HG03108 (cell line): Measurements from ENCODE around the gene PPP1R9B.

Experiments used
- ATAC-seq: cut with Tn5 transposase; IDR thresholded peaks from one replicate; pipeline ENCODE4 v1.9.1; 2021; ENCODE audit warnings: moderate library complexity; ENCODE audit not compliant: unreplicated experiment

The PPP1R9B gene

DNA sequence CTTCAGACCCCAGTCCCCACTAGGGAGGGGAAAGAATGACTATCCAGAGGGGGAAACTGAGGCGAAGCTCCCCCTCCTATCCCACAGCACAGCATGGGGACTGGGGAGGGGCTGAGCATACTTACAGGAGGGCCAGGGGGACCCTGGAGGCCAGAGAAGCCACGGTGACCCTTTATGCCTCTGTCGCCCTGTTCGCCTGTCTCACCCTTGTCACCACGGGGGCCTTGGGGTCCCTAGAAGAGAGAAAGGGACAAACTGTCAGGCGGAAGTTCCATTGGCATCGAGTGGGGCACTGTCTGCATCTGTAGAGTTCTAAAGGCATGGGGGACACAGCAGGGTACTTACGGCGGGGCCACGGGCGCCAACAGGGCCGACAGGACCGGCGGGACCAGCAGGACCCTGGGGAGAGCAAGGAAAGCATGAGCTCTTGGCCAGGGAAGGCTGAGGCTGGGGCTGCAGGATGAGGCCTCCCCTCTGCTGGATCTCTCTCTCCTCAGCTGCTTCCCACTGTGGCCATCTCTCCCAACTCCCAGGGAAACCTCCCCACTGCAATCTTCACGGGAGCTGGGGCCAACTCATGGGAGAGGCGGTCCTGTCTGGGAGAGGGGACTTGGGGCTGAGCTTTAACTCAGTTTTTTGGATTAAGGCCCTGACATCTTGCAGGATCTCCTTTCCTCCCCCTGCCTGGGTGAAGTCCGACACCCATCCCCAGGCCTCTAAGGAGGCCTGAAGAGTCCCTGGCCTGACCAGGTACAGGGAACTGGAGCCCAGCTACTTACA, 37.5 kb upstream of the PPP1R9B start:
- ATAC-seq: no peak

- no peak for ATAC-seq
Measured at GRCh38 chr17:50187394-50187725, 36.9 kb upstream of the PPP1R9B start.

DNA sequence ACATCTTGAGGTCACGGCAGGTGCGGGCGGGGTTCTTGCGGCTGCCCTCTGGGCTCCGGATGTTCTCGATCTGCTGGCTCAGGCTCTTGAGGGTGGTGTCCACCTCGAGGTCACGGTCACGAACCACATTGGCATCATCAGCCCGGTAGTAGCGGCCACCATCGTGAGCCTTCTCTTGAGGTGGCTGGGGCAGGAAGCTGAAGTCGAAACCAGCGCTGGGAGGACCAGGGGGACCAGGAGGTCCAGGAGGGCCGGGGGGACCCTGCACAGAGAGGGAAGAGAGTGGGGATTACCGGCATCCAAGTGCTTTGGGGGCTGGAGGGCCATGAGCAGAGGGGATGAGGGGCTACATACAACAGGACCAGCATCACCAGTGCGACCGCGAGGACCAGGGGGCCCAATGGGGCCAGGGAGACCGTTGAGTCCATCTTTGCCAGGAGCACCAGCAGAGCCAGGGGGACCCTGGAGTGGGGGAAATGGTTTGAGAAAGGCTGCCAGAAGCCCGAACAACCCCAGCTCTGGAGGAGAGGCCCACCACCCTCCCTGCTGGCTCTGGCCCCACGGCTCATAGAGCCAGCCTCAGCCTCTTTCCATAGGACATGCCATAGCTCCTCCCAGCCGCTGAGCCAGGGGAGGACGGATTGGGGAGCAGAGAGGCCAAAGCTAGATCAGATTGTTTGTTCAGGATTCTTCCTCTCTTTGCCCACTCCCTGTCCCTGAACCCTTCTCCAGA, 36.4 kb upstream of the PPP1R9B start:
- no peak for ATAC-seq

- no peak for ATAC-seq
Measured at GRCh38 chr17:50185631-50186471, 35.4 kb upstream of the PPP1R9B start.

GRCh38 chr17:50184611-50185398, 34.3 kb upstream of the PPP1R9B start:
- no peak for ATAC-seq

GRCh38 chr17:50184064-50184463, 33.6 kb upstream of the PPP1R9B start:
- ATAC-seq: no peak

DNA sequence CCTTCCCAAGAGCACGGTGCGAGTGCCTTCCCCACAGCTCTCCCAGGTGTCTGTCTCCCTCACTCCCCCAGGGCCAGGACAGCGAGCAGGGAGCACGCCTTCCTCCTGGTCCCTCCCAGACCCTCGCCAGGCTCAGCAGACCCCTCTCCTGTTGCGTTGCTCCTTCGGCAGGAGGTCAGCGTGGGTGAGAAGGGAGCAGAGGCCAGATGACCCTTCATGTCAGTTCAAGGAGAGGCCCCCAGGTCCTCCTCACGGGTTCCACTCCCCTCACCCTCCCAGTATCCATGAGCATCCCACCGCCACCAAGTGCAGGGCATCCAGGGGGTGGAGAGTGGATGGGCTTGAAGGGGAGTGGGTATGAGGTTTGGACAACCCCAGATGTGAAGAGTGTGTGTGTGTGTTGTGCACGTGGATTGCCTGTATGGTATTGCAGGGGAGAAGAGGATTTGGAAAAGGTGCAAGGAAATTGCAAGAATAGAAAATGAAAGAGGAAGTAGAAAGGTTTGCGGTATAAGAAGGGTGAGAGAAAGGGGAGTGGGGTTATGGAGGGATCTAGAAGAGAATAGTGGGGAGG, 33.0 kb upstream of the PPP1R9B start:
- no peak for ATAC-seq

- ATAC-seq: no peak
Measured at GRCh38 chr17:50182783-50183420, 32.4 kb upstream of the PPP1R9B start.

DNA sequence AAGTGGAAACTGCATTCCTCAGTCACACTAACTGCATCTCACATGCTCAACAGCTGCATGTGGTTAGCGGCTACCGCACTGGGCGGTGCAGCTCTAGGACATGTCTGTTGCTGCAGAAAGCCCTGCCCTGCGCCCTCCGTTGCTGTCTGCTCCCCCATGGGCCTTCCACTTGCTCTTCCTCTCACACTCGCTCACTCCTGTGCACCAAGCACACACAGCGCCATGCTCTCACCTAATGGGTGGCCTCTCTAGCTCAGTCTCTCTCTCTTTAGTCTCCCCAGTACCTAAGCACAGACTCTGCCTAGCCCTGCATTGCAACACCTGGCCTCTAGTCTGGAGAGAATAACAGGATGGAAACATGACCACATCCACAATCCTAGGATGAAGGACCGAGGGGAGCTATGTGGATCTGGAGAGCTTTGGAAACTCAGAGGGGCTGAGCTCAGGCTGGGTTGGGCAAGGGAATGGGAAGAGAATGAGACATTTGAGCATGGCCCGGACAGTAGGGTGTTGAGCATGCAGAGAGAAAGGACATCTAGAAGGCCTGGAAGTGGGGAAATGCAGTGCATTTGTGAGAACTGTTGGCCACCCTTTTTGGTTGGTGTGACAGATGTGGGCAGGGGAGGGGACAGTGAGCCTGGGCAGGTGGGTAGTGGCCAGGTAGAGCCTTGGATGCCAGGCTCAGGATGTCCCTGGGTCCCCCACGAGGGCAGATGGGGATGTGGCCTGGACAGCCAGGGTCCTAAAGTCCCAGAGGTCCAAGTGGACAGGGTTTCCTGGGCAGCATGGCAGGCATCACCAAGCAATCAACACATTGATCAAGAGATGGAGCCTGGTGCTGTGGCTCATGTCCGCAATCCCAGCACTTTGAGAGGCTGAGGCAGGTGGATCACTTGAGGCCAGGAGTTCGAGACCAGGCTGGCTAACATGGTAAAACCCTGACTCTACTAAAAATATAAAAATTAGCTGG, 31.4 kb upstream of the PPP1R9B start:
- no peak for ATAC-seq

DNA sequence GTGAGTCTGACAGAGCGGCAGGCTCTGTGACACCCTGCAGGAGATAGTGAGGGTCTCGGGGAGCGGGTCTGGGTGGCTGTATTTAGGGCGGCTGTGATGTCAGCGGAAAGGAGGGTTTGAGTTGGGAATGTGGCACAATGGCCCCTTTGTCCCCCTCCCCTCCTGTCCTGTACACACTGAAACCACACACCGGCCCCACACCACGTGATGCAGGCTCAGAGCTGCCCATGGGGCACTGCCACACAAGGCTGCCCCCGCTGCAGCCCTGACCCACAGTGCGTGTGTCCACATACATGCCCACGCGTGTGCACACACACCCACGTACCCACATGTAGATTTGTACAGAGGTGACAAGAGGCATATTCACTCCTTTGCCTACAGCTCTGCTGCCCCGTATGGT, 30.7 kb upstream of the PPP1R9B start:
- ATAC-seq: no peak

GRCh38 chr17:50180620-50181019, 30.1 kb upstream of the PPP1R9B start:
- ATAC-seq: no peak

- ATAC-seq: no peak
Measured at GRCh38 chr17:50180111-50180510, 29.6 kb upstream of the PPP1R9B start.

DNA sequence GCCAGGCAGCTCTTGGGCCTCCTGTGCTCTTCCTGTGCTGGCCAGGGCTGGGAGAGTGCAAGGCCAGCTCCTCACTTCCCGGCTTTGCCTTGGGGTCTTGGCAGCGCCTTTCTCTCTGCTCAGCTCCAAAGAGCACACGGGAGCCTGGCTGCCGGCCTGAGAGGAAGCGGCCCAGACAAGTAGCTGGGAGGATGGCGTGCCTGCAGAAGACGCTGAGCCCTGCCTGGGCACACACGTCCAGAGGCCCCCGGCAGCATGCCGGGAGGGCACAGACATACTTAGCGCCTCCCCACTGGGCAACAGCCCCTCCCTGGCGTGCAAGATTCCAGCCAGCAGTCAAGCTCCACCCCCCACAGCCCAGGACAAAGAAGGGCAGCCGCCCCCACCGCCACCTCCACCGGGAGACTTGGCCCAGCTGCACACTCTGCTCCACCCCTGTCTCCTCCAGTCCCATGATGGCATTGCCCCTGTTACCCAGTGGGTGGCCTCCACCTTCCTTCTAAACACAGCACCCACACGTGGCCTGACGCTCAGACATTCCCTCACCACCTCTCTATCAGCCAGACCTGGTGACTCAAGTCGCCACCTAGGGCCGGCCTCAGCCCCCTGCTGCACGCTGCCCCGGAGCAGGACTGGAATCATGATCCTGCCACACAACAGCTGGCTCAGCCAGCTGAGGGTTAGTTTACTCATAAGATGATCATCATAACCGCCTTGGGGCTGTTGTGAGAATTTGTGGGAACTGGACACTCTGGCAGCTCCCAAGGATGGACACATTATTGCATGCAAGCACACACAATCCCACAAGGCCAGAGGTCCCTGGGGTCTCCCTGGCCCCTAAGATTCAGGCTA, 27.7 kb upstream of the PPP1R9B start:
- ATAC-seq: peak; percentile 75

DNA sequence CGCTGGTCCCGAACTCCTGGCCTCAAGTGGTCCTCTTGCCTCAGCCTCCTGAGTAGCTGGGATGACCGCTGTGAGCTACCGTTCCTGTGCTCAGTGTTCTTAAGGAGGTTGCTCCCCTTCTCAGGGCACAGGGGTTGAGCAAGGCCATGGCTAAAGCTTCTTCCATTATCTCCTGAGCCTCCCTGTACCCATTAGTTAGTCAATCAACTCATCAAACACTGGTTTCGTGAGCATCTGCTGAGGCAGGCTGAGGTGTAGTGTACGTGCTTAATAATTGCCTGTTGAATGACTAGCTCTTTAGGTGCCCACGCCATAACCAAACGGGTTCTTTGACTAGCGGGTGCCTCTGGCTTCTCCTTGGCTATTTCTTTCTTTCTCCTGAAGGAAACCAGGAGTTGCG, 27.0 kb upstream of the PPP1R9B start:
- ATAC-seq: no peak

- no peak for ATAC-seq
Measured at GRCh38 chr17:50176559-50177357, 26.3 kb upstream of the PPP1R9B start.

- no peak for ATAC-seq
Measured at GRCh38 chr17:50175035-50175807, 24.7 kb upstream of the PPP1R9B start.
